ENCODE results near the gene TNS4.

Gene TNS4

GRCh38 chr17:40437095-40437732 lies 64.2 kb downstream of the TNS4 start:
- no peak for DNase-seq (ENCODE audit: low spot score)

GRCh38 chr17:40436636-40437035 lies 64.8 kb downstream of the TNS4 start:
- DNase-seq (ENCODE audit: low spot score): no peak

- no peak for DNase-seq (ENCODE audit: low spot score)
Measured at GRCh38 chr17:40433551-40434415, 67.6 kb downstream of the TNS4 start.

- DNase-seq (ENCODE audit: low spot score): no peak
Measured at GRCh38 chr17:40432864-40433528, 68.4 kb downstream of the TNS4 start.

DNA sequence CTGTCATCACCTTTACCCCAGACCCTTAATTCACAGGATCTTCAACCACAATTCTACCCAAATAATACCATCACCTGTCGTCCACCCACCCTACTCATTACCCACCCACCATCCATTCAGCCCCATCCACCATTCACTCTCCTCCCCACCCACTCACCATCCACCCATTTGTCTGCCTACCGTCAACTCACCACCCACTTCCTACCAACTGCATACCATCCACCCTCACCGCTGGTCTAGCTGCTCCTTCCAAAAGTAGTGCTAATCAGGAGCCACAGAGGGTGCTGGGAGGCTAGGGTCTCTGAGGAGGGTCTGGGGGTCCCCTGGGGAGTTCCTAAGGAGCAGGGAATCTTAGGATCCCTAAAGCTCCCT lies 70.2 kb downstream of the TNS4 start:
- no peak for DNase-seq (ENCODE audit: low spot score)

- no peak for DNase-seq (ENCODE audit: low spot score)
Measured at GRCh38 chr17:40430272-40431230, 70.9 kb downstream of the TNS4 start.

GRCh38 chr17:40427002-40427491 lies 74.4 kb downstream of the TNS4 start:
- DNase-seq (ENCODE audit: low spot score): no peak
